NCI-H2196 (cell line): Measurements from ENCODE around the gene TSPAN31.

Experiments
- DNase-seq: peaks from one replicate; lab custom pipeline; 2025; ENCODE audit not compliant: unreplicated experiment; lab: John Stamatoyannopoulos, UW

TSPAN31 gene

DNA sequence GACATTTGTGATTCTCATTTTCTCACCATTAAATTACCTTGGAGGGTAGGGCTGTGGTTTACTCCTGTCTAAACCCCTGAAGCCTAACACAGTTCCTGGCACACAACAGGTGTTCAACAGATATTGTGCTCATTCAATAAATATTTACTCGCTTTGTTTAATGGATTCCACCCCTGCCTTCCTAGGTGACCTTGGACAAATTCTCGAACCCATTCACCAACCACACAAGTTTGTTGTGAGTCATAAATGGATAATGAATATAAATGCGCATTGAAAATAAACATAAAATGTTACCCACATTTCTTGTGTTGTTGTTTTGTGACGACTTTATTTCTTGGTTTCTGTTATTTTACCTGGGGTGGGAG is 37.4 kb downstream of the TSPAN31 start:
- no peak for DNase-seq

DNA sequence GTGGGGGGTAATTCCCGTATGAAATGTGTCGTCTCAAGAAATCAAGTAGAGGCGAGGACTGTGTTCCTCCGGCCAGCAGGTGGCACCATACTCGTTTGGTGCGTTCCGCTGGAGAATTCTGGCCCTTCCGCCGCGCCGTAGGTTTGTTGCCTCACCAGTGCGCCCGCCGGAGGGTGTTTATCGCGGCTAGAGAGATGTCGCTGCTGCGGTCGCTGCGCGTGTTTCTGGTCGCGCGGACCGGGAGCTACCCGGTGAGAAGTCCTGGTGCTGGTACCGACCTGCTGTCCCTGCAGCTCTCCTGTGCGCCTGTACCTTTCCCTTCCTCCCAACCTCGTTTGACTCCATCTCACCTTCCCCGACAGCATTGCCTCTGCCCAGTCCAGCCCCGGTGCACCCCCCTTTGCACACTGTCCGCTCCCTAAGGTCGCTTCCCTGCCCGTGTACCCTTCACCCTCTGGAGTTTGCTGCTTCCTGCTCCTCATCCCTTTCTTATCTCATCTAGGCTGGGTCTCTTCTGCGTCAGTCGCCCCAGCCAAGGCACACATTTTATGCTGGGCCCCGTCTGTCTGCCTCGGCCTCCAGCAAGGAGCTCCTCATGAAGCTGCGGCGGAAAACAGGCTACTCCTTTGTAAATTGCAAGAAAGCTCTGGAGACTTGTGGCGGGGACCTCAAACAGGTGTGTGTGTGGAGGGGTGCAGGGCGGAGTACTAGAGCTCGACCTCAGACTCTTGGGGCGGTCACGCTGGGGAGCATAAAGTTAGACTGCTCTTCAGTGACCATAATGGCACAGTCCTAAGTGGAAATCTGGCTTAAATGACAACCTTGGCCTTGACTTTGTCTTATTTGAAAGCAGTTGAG is 38.0 kb downstream of the TSPAN31 start, which contains the start of gene TSFM:
Gene TSFM, plus strand, starts transcription at position 180 of the 858 bp plus-strand sequence. Its CDS starts 15 bp downstream, at position 195.
- peak; percentile 97 for DNase-seq

- no peak for DNase-seq
Measured at GRCh38 chr12:57783466-57783801, 38.6 kb downstream of the TSPAN31 start.

- DNase-seq = no peak
Measured at GRCh38 chr12:57783861-57784260, 39.0 kb downstream of the TSPAN31 start.

DNA sequence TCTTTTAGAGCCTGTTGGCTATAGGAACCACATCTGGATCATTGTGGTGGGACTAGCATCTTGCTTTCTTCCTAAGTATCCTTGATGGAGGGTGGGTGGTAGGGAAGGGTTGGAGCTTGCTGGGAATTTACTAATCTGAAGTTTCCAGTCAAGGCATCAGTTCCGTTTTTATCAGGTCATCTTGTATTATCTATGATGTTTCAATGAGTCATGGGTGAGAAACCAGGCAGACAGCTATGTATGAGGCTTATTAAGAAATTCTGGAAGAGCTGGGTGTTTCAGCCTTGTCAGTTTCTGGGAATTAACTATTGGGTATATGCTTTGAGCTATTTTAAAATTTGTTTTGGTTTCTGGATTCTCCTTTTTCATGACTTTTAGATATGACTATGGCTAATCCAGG is 49.1 kb downstream of the TSPAN31 start:
- DNase-seq = no peak

GRCh38 chr12:57795354-57795753 is 50.5 kb downstream of the TSPAN31 start:
- no peak for DNase-seq

- no peak for DNase-seq
Measured at GRCh38 chr12:57796996-57797395, 52.2 kb downstream of the TSPAN31 start.

DNA sequence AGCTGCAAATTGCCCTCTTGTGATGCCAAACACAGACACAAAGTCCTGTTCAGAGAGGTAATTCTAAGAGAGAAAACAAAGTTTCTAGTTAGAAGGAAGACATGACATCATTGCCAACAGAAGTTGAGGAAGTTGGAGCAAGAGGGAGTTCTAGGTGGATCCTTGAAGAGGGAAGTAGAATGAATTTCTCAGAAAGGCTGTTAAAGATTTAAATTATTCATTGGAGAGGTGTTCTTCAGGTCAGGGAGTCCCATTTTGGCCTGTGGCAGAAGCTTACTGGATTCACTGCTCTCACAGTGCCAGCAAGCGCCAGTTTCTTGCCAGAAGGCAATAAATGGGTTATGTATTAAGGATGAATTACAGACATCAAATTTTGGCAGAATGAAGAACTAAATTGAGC is 53.1 kb downstream of the TSPAN31 start:
- DNase-seq = no peak
